ENCODE measurements around the gene NAA50. TPM values are rescaled to one million over a fixed set of nuclear protein-coding genes. Genes with fewer than 3 reads are reported as not detected.

Gene NAA50
- total and polyA plus RNA-seq, 2 experiments from 2014 or later: 103 to 260 TPM

GRCh38 chr3:113707835-113708234 is 38.2 kb downstream of the NAA50 start (continued):
- TF ChIP-seq REST (IDR thresholded peaks at IDR 0.05; ENCODE audit: unreplicated experiment) (no peak), STAT1 (IDR thresholded peaks at IDR 0.05; ENCODE audit: unreplicated experiment) (no peak), ZNF114 (CRISPR knock-in tag; IDR thresholded peaks at IDR 0.05) (no peak), CTCF (conservative IDR thresholded peaks at IDR 0.05; ENCODE audit: low read depth in 2 of 2) (no peak), CREB1 (CRISPR knock-in tag; IDR thresholded peaks at IDR 0.05; ENCODE audit: low read depth) (no peak)

- H3K4me1 Mint-ChIP-seq: peaks cover 13% of the 10 kb centered on the region
- H3K36me3 Mint-ChIP-seq (ENCODE audit: low read depth): peaks cover 3% of the 10 kb centered on the region; the same call in 1 of the 3 replicates
- Histone ChIP-seq H3F3A (replicated peaks; ENCODE audit: low read depth) (no peaks in the 10 kb centered on the region; the same call in 1 of the 2 replicates), H3K27ac (ENCODE audit: low read depth) (peak overlapping the region; percentile 34; the same call in 1 of the 2 replicates), H3K4me1 (ENCODE audit: insufficient read depth) (peaks cover 18% of the 10 kb centered on the region), H3K9me2 (ENCODE audit: insufficient read depth) (no peaks in the 10 kb centered on the region), H3K79me2 (replicated peaks; ENCODE audit: insufficient read depth) (peaks cover 18% of the 10 kb centered on the region), H3K36me3 (ENCODE audit: insufficient read depth) (no peaks in the 10 kb centered on the region), H2AFZ (peak overlapping the region; percentile 95), H4K20me1 (replicated peaks; ENCODE audit: insufficient read depth) (no peaks in the 10 kb centered on the region), H3K4me2 (peak overlapping the region; percentile 86), H3K4me3 (peak overlapping the region; percentile 62), H3K27me3 (ENCODE audit: insufficient read depth) (no peaks in the 10 kb centered on the region)
- TF ChIP-seq STAT1 (IDR thresholded peaks at IDR 0.05; ENCODE audit: unreplicated experiment) (no peak), POLR2AphosphoS5 (IDR thresholded peaks at IDR 0.05; ENCODE audit: low read depth) (peak; percentile 55)
- H3K9me3 Mint-ChIP-seq: no peaks in the 10 kb centered on the region
- DNase-seq (ENCODE audit: low spot score) (peak; percentile 71), ATAC-seq (peak; percentile 18)
- H3K27ac Mint-ChIP-seq: peak overlapping the region; percentile 77; the same call in 1 of the 2 replicates
- no peak overlapping the region; the same call in 1 of the 3 replicates for H3K4me3 Mint-ChIP-seq
- H3K27me3 Mint-ChIP-seq (ENCODE audit: insufficient read depth, low read depth, poor library complexity): peaks cover 2% of the 10 kb centered on the region
These were observed 47.1 kb downstream of the NAA50 start for GRCh38 chr3:113698956-113699355.

- H4K20me1 ChIP-seq (replicated peaks; ENCODE audit: insufficient read depth): no peaks in the 10 kb centered on the region
- Mint-ChIP-seq H3K27me3 (ENCODE audit: insufficient read depth, low read depth, poor library complexity) (peaks cover 2% of the 10 kb centered on the region), H3K27ac (peak overlapping the region; percentile 32; the same call in 1 of the 2 replicates), H3K4me3 (no peak overlapping the region), H3K36me3 (ENCODE audit: low read depth) (peaks cover 3% of the 10 kb centered on the region; the same call in 1 of the 3 replicates), H3K4me1 (peaks cover 13% of the 10 kb centered on the region), H3K9me3 (no peaks in the 10 kb centered on the region)
- DNase-seq (ENCODE audit: low spot score) (no peak), ATAC-seq (no peak)
- peaks cover 18% of the 10 kb centered on the region for H3K4me1 ChIP-seq (ENCODE audit: insufficient read depth)
- peak overlapping the region; percentile 62 for H3K4me3 ChIP-seq
- H2AFZ ChIP-seq: no peak overlapping the region
- no peaks in the 10 kb centered on the region for H3K36me3 ChIP-seq (ENCODE audit: insufficient read depth)
- no peak overlapping the region for H3K27ac ChIP-seq (ENCODE audit: low read depth)
- H3K4me2 ChIP-seq: peak overlapping the region; percentile 86
- H3K79me2 ChIP-seq (replicated peaks; ENCODE audit: insufficient read depth): peaks cover 24% of the 10 kb centered on the region
- H3F3A ChIP-seq (replicated peaks; ENCODE audit: low read depth): no peaks in the 10 kb centered on the region; the same call in 1 of the 2 replicates
- no peaks in the 10 kb centered on the region for H3K27me3 ChIP-seq (ENCODE audit: insufficient read depth)
- no peaks in the 10 kb centered on the region for H3K9me2 ChIP-seq (ENCODE audit: insufficient read depth)
- TF ChIP-seq ZNF331 (CRISPR knock-in tag; IDR thresholded peaks at IDR 0.05; ENCODE audit: low read depth) (no peak), CTCF (conservative IDR thresholded peaks at IDR 0.05; ENCODE audit: low read depth in 2 of 2) (no peak), STAT1 (IDR thresholded peaks at IDR 0.05; ENCODE audit: unreplicated experiment) (no peak), POLR2AphosphoS5 (IDR thresholded peaks at IDR 0.05; ENCODE audit: low read depth) (no peak), EZH2phosphoT487 (IDR thresholded peaks at IDR 0.05; ENCODE audit: unreplicated experiment) (no peak), JUNB (IDR thresholded peaks at IDR 0.05; ENCODE audit: unreplicated experiment) (no peak), NANOG (IDR thresholded peaks at IDR 0.05; ENCODE audit: borderline replicate concordance) (no peak), CREB1 (CRISPR knock-in tag; IDR thresholded peaks at IDR 0.05; ENCODE audit: low read depth) (no peak)
These were observed 47.8 kb downstream of the NAA50 start for GRCh38 chr3:113698213-113698742.

Measured in GM23338 (cell line).